ENCODE results near the gene BARHL1.
A peak's percentile ranks its signal among the peaks of the same experiment; 100 is the strongest.

DNA sequence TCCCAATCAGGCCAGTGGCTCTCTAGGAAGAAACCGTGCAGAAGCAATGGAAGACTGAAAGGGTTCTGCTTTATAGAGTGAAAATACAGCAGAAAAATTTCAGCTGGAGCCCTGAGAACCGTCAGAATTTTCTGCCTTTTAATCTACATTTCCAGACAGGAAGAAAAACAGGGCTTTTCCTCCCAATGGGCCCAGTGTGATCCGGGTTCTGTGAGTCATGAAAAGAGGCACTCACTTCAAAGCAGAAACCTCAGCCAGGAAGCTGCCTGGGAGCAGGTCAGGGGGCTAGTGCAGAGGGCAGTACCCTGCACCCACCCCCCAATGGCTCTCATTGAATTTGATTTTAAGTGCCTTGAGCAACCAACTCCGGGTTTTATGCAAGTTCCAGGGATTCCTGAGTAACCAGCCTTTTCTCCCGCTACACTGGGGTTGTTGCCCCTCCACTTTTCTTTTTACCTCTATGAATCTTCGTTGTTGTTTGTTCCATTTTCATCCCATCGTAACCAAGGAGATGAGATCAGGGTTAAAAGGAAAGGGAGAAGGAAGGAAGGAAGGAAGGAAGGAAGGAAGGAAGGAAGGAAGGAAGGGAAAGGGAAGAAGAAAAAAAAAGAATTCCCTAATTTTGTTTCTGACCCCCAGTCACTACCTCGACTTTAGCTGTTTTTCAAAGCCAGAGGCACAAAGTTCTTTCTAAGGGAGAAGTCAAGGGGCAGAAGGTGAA, 1.3 kb downstream of the BARHL1 start:
- no peak for TF ChIP-seq CTCF (IDR thresholded peaks at IDR 0.05)
- peak; percentile 14 for TF ChIP-seq EZH2phosphoT487 (IDR thresholded peaks at IDR 0.05)
- no peak for TF ChIP-seq EZH2 (IDR thresholded peaks at IDR 0.05)

All from neural progenitor cell (in vitro differentiated cells).